G401.6 (cell line): Measurements from ENCODE around the gene BOK.

Source experiments
- FAIRE-seq: peaks from 2 replicates; lab custom pipeline; 2012; peaks lifted over from hg19 to GRCh38; lab: Jason Lieb, UNC

Gene BOK

DNA sequence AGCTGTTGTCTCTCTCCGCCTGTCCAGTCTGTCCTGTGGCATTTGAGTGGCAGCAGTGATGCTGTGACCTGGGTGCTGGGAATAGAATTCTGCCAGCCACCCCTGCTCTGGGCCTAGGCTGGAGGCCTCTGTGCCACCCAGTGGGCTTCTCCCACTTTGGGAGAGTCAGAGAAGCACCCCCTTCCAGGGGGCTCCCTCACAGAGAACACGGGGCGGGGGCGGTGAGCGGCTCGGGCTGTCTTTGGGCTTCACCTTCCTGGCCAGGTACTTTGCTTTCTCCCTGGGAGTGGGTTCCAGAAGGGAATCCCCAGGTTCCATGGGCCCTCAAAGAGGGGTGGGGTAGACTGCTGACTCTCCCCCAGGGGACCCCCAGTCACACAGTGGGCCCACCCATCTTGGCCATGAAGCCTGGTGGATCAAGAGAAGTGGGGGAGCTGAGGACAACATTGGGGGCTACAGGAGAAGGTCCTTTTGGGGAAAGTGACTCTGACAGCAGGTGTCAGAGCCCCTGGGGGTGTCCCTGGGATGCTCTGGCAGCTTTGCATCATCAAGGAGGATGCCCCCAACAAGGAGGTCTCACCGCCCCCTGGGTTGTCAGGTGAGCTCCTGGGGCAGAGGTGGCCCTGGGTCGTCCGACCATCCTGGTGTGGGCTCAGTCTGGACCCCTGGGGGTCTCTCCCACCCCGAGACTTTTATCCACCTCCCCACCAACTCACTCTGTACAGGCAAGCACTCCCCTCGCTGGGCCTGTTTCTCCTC lies 18.8 kb upstream of the BOK start:
- no peak for FAIRE-seq

DNA sequence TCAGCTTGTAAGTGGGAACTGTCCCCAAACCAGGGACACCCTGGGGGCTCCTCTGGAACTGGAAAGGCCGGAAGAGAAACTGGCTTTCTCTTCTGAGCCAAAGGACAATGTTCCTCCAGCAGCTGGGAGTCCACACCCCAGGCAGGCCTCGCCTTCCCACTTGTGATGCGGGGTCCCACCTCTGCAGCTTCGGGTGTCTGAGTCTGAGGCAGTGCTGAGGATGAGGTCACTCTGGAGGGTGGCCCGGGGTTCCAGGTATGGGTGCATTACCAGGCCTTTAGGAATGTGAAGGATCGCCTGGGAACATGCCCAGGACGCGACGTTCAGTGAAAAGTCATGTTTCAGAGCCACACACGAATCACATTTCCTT lies 18.2 kb upstream of the BOK start:
- FAIRE-seq, result no peak

DNA sequence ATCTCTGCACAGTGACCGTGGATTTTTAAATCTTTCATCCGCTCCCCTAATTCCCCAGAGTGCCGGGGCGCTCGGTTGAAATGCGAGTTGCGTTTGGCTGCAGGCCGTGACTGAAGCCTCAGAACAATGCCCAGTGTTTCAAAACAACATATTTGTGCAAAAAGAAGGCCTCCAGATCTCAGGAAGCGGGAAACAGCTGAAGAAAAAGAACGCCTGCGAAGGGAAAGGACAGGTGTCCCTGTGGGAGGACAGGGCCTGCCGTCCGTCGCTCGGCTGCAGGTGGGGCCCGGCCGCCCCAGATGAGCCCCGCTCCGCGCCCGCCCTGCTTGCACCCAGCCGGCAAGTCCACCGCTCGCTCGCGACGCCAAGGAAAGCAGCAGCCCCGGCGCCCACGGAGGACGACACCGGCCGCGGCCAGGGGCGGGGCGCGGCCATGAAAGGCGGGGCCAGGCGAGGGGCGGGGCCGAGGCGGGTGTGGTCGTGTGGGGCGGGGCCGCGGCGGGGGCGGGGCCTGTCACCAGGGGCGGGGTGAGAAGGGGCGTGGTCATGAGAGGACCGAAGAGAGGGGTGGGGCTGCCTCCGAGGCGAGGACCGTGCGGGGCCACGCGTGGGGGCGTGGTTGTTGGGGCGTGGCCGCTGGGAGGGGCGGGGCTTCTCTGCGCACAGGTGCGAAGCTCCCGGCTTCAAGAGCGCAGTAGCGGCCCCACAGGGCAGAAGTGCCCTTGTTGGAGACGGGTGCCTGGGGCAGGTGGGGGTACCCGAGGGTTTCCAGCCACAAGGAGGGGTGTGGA lies 17.6 kb upstream of the BOK start:
- no peak for FAIRE-seq

DNA sequence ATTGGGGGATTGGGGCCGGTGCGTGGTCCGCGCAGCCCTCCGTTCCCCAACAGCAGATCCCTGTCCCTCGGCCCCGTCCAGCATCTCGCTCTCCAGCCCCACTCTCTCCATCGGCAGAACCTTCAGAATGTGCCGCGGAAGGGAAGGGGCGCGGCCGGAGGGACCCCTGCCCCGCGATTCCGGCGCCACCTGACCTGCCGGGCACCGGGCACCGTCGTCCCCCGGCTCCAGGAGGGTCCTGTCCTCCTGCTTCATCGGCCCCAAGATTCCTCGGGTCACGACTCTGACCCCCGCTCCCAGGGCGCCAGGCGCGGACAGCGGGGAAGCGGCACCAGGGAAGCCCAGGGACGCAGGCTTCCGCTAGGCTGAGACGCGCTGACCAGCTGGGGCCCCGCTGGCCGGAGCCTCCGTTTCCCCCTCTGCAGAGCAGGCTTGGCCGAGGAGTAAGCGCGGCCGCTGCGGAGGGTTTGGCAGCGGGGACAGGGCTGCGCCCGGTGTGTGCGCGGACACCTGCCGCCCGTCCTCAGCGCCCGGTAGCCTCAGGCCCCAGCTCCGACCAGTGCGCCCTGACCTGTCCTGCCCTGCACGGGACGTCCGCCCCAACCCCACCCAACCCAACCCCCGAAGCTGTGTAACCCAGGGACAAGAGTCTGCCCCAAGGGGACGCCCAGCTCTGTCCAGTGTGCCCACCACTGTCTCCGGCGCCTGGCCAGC lies 16.8 kb upstream of the BOK start:
- no peak for FAIRE-seq

DNA sequence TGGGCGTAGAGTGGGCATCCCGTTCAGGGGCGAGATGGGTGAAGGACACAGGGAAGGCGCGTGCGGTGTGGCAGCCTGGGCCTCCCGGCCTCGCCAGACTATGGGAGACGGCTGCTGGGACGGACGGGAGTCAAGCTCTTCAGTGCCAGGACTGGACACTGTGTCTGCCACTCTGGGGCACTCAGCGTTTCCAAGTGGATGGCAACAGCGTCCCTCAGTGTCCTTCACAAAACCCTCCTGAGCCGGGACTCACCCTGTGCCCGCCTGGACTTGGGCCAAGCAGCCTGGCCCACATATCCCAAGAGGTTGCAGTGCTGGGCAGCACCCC lies 16.3 kb upstream of the BOK start:
- no peak for FAIRE-seq

DNA sequence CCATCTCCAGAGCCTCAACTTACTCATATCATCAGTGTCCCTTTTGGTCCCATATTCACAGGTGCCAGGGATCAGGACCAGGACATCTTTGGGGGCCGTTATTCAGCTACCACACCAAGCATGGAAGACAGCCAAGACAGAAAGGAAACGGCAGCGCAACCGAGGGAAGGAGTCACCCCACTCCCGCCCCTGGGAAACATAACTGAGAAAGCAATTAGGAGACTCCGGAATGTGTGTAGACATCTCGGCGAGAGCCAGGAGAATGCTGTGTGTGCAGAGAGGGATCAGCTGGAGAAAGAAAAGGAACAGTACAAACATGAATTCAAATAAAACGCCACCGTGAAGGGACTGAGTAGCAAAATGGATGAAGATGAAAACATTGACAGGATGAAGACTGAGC lies 13.4 kb upstream of the BOK start:
- no peak for FAIRE-seq

DNA sequence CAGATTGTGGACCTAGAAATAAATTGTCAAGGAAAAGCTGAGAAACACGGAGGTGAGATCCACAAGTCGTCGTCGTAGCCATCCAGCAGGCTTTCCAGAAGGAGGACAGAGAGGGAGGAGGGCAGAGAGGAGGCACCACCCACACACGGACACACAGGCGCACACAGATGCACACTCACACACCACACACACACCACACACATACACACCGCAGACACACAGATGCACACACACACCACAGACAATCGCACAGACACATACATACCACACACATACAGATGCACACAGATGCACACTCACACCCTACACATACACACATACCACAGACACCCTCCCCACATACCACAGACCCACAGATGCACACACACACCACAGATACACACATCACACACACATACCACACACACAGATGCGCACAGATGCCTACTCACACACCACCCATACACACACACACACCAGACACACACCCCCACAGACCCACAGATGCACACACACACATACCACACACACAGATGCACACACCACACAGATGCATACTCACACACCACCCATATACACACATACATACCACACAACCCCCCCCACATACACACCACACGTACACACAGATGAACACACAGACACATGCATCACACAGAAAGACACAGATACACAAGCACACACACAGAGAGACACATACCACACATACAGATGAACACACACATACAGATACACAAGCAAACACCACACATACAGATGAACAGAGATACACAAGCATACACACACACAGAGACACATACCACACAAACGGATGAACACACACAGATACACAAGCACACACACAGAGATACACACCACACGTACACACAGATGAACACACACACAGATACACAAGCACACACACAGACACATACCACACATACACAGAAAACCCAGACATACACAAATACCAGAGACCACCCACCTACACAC lies 12.7 kb upstream of the BOK start:
- FAIRE-seq, result no peak

DNA sequence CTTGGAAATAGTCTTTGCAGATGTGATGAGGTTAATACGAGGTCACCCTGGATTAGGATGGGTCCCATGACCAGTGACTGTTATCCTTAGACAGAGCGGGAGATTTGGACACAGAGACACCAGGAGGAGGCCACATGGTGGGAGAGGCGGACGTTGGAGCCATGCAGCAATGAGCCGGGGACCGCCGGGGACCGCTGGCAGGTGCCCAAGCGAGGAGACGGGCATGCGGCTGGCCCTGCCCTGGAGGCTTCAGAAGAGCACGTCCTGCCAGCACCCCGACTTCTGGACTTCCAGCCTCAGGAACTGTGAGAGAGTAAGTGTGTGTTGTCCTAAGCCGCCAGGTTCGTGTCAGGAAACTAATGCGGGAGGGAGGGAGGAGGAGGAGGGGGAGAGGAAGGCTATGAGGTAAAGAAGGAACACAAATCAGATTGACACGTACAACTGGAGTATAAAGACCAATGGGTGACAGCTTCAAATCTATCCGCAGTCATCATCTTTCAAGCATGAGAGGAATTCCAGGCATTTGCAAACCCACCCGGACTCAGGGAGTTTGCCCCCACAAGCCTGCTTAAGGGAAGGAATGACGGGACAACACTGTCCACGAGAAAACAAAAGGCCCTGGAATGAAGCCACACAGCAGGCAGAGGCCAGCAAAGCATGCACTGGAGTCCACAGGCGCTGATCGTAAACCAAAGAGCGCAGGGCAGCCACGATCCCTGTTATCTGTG lies 11.6 kb upstream of the BOK start:
- no peak for FAIRE-seq

DNA sequence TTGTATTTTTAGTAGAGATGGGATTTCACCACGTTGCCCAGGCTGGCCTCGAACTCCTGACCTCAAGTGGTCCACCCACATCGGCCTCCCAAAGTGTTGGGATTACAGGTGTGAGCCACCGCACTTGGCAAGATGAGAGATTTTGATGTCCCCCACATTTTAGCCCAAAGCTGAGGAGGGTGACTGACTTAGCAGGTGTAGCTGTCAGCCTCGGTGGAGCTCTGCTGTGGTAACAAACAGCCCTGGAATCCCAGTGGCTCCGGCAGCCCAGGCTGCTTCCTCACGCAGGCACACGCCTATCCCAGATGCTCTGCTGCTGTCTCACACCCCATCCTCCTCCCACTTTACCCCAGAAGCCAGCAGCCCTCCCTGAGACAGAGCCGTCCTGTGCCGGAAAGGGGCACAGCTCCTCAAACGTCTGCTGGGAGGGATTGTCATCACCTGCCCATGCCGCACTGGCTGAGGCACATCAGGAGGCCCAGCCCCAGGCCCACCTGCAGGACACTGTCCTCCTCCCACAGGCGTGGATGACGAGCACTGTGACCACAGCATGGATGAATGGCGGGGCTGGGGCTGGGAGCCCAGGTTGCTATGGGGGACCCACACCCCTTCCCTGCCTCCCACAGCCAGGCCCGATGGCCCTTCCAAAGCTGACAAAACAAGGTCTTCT lies 10.6 kb upstream of the BOK start:
- FAIRE-seq, result no peak

DNA sequence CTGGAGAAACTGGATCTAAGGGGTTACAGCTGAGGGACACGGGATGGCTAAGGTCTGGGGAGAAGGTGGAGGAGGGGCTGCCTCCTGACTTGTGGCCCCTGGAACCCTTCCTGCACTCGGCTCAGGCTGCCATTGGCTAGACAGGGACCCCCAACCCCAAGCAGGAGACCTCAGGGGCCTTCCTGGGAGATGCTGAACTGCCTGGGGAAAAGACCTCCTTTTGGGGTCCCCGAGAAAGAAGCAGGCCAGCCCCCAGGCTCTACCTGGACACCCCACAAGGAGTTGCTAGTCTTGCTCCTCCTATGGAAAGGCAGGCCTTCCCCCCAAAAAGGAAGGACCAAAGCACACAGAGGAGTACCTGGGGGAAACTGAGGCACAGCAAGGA lies 10.1 kb upstream of the BOK start:
- FAIRE-seq, result no peak

DNA sequence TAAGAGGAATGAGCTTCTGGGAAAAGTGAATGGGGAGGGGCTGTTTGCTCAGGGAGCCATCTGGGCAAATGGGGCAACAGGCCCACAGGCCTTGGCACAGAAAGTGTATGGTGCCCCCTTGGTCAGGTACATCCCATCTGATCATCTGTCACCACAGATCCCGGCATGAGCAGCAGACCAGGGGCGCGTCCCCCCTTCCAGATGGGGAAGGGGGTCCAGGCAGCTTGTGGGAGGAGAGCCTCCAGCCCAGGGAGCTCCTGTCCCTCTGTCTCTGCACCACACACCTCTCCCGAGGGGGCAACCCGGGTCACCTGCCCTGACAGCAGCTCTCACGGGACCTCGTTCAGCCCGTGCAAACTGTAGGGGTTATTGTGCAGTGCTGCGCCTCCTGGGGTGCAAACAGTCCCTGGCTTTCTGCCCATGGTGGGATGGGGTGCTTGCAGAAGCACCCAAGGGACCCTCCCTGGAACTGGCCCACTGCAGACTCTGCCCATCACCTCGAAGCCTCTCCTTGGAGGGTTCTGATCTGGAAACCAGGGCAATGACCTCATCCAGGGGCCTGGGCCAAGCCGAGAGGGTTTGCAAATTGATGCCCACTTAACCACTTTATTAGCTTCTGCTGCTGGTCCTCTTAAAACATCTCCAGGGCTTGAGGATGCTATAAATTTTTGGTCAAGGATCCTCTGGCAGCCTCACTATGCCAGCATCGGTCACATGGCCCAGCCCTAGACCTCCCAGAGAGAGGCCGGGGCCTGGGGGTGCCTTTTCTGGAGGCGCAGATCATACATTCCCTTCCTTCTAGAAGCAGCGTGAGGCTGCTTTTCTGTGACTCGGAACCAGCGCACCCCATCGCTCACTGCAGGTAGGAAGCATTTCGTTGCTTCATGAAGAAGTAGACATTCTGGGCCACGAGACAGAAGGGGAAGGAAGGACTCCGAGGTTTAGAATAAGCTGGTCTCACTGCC lies 7.6 kb upstream of the BOK start:
- no peak for FAIRE-seq

DNA sequence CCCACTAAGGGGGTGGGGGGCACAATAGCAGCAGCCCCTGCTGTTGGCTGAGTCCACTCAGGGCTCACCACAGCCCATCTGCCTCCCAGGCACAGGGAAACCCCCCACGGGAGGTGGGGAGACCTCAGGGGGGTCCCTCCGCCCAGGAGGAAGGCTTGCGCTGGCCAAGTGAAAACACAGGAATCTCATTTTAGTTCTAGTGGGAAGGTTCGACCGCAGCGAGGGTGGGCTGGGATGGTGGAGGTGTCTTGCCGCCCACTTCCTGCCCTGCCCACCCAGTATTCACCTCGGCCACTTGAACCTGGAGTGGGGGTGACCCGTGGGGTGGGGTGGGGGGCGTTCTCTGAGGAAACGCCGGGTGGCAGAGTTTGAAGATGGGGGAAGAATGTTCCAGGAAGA lies 6.9 kb upstream of the BOK start:
- no peak for FAIRE-seq

DNA sequence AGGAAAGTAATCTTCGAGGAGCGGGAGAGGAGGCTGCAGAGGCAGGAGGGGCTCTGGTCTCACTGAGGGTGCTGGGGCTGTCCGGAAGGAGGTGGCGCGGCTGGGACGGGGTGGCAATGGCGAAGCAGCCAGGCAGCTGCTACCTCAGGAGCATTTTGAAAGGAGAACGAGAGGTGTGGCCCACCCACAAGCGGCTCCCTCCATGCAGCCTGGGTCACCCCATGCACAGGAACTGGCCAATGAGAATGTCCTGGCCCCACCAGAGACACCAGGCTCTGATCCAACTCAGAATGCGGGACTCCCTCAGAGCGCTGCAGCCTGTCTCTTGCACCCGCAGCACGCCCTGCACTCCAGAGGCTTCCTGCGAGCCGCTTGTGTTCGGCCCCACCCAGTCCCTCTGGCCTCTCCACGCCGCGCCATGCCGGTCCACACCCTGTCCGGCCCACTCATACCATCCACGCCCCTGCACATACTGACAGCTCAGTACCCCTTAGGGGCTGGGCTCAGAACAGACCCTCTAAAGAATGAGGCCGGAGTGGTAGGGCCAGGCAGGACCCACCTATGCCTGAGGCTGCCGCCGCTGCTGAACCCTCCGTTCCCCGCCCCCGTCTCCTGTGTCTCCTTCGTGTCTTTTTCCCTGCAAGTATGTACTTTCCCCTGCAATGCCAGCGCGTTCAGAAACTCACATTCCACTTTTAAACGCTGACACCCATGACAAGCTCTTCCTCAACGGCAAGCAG lies 6.4 kb upstream of the BOK start:
- FAIRE-seq, result no peak

DNA sequence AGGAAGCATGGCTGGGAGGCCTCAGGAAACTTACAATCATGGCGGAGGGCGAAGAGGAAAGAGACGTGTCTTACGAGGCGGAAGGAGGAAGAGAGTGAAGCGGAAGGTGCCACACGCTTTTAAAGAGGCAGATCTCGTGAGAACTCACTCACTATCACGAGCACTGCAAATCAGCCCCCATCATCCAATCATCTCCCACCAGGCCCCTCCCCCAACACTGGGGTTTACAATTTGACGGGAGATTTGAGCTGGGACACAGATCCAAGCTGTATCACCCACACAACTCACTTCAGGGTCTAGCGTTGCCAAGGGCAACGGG lies 5.1 kb upstream of the BOK start:
- no peak for FAIRE-seq

DNA sequence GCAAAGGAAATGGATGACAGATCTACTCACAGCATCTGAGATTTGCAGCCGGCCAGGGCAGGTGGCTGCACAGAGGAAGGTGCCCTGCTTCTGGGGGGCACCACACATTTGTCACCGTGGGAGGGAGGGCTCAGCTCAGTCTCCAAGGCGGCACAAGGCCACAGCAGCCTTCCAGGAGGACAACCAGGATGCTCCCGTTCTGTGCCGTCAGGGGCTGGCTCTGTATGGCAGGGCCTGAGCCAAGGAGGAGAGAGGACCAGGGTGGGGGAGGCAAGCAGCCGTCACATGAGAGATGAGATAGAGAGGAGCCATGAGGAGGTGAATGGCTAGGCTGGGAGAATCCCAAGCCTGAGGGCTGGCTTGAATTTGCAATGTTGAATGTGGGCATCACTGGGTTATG lies 4.6 kb upstream of the BOK start:
- FAIRE-seq, result no peak

DNA sequence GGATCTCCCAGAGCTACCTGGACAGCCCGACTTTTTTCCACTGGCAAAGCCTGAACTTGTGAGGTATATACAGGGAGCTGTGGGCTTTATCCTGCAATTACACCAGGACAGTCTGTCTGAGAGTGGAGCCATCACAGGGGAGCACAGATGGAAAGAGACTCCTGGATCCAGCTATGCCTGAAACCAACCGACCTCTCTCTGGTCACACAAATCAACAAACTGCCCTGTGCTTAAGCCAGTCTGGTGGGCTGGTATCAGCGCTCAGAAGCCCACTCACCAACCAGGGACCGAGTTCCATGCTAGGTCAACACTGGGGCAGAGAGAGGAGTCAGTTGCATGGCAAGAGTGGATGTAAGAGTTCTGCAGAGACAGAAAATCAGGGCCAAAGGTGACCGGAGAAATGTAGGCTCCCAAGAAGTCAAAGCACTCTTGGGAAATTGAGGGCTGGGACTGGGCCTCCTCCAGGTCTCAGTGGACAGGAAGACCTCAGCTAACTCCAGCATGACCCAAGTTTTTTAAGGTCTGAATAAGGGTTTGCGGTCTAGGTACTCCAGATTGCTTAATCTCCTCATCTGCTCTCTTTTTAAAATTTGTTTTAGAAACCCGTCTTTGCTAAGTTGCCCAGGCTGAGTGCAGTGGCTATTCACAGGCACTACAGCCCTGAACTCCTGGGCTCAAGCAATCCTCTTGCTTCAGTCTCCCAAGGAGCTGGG lies 3.8 kb upstream of the BOK start:
- no peak for FAIRE-seq

DNA sequence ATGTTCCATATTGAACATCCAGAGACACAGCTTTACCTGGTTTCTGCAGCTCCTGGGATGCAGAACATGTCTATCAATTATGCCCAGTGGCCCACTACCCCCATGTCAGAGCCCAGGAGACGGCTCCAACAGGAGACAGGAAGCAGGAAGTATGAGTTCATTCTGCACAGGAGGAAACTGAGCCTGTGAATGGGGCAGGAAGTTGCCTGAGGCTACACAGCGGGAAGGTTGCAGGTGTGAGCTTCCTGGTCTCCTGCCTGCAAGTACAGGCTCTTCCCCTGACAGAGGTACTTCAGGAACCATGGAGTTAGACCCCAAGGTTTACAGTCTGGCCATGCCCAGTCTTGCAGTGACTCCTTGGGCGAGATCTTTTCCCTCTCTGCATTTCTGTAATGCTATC lies 2.8 kb upstream of the BOK start:
- FAIRE-seq, result no peak

DNA sequence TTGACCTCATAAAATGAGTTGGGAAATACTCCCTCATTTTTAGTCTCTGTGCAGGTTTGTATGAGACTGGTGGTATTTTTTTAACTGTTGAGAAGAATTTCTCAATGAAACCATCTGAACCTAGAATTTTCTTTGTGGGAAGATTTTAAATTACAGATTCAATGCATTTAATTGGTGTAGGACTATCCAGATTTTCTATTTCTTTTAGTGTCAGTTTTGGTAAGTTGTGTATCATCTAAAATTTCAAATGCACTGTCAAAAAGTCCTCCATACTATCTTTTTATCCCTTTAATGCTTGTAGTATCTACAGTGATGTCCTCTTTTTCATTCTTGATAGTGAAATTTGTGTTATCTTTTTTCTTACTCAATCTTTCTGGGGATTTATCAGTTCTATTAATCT lies 1.8 kb upstream of the BOK start:
- FAIRE-seq, result no peak
